Neural progenitor cell (in vitro differentiated cells): ENCODE data around the gene KDM4B. TPM values are rescaled to one million over a fixed set of nuclear protein-coding genes. Genes with fewer than 3 reads are reported as not detected.
A peak's percentile ranks its signal among the peaks of the same experiment; 100 is the strongest.

Experiments
- DNase-seq: peaks from one replicate; pipeline ENCODE4 v3.0.0-alpha.2; 2016; ENCODE audit warnings: low spot score
- H2AFZ ChIP-seq: fragments of 200-600 bp; sonication (generic); replicated peaks from 2 replicates; pipeline ENCODE4 v1.6.1; 2016; ENCODE audit warnings: antibody characterized with exemption
- H3F3A ChIP-seq: fragments of 200-600 bp; sonication (generic); 2 replicates; pipeline ENCODE4 v1.6.1; 2016; ENCODE audit warnings: antibody characterized with exemption, low read depth
- H3K27ac ChIP-seq: fragments of 200-600 bp; sonication (generic); 2 replicates; pipeline ENCODE4 v1.5.1; 2016; ENCODE audit warnings: mild to moderate bottlenecking
- H3K27me3 ChIP-seq: fragments of 200-600 bp; sonication (generic); 2 replicates; pipeline ENCODE4 v1.6.1; 2016; ENCODE audit warnings: mild to moderate bottlenecking, moderate library complexity
- H3K36me3 ChIP-seq: fragments of 200-600 bp; sonication (generic); 2 replicates; pipeline ENCODE4 v1.5.1; 2016
- H3K4me1 ChIP-seq: fragments of 200-600 bp; sonication (generic); 2 replicates; pipeline ENCODE4 v1.6.1; 2016; ENCODE audit warnings: mixed run types
- H3K4me2 ChIP-seq: fragments of 200-600 bp; sonication (generic); 2 replicates; pipeline ENCODE4 v1.6.1; 2016
- H3K4me3 ChIP-seq: fragments of 200-600 bp; sonication (generic); 2 replicates; pipeline ENCODE4 v1.5.1; 2016
- H3K79me2 ChIP-seq: fragments of 200-600 bp; sonication (generic); 2 replicates; pipeline ENCODE4 v1.6.1; 2016; ENCODE audit warnings: low read depth
- H3K9ac ChIP-seq: fragments of 200-600 bp; sonication (generic); 2 replicates; pipeline ENCODE4 v1.6.1; 2016
- H3K9me3 ChIP-seq: fragments of 200-600 bp; sonication (generic); 2 replicates; pipeline ENCODE4 v1.5.1; 2016; ENCODE audit warnings: low read depth
- H4K20me1 ChIP-seq: fragments of 200-600 bp; sonication (generic); 2 replicates; pipeline ENCODE4 v1.6.1; 2016; ENCODE audit warnings: low read depth
- H3K27ac Mint-ChIP-seq: 3 replicates; pipeline ENCODE4 v1.8.0; 2021; ENCODE audit warnings: mixed read lengths
- H3K27me3 Mint-ChIP-seq: 2 replicates; pipeline ENCODE4 v1.8.0; 2022; ENCODE audit warnings: low read depth, mild to moderate bottlenecking, inconsistent platforms, moderate library complexity, mixed read lengths; ENCODE audit not compliant: insufficient read depth
- H3K36me3 Mint-ChIP-seq: 3 replicates; pipeline ENCODE4 v1.8.0; 2021; ENCODE audit warnings: mixed read lengths
- H3K4me1 Mint-ChIP-seq: 3 replicates; pipeline ENCODE4 v1.8.0; 2021; ENCODE audit warnings: mixed read lengths
- H3K4me3 Mint-ChIP-seq: 3 replicates; pipeline ENCODE4 v1.8.0; 2021; ENCODE audit warnings: mild to moderate bottlenecking, moderate library complexity, mixed read lengths
- H3K9me3 Mint-ChIP-seq: 3 replicates; pipeline ENCODE4 v1.8.0; 2020; ENCODE audit warnings: mixed read lengths
- EZH2 ChIP-seq: fragments of 200-600 bp; sonication (generic); IDR thresholded peaks from 2 replicates; pipeline ENCODE4 v1.6.1; 2017; ENCODE audit warnings: antibody characterized with exemption, mild to moderate bottlenecking, moderate library complexity
- EZH2phosphoT487 ChIP-seq: fragments of 200-600 bp; sonication (generic); IDR thresholded peaks from 2 replicates; pipeline ENCODE4 v1.6.1; 2017; ENCODE audit warnings: antibody characterized with exemption
- total RNA-seq: library from RNA; depleted of rRNA; stranded (reverse); fragments of >200 nt; gene quantifications from 2 replicates; pipeline ENCODE4 v1.2.3, GENCODE V29; 2015; ENCODE audit warnings: low replicate concordance
- TF ChIP-seq, protein P1 (sequence below): fragments of 200-600 bp; sonication (generic); IDR thresholded peaks from 2 replicates; pipeline ENCODE4 v1.5.1; 2017; ENCODE audit warnings: antibody characterized with exemption, mild to moderate bottlenecking

Gene KDM4B
- total RNA-seq, 1 donor from 2014 or later: 16.0 TPM

DNA sequence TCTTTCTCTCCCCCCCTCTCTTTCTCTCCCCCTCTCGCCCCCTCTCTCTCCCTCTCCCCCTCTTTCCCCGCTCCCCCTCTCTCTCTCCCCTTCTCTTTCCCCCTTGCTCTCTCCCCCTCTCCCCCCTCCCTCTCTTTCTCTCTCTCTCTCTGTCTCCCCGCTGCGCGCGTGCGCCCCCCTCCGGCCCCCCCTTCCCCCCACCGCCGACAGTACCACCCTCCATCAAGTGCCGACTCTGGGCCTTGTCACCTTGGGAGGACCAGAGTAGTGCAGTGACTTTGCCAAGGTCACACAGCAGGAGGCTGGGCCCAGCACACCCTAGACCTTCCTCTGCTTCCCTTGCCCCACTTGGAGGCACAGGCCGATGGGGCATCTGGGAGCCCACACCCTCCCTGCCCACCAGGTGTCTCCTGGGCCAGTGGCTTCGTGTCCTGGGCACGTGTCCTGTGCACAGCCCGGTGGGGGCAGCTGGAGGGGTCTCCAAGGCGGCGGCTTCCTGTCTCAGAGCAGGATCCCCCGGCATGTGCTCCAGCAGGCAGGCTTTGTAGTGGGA, 121.6 kb downstream of the KDM4B start:
- H3K27me3 Mint-ChIP-seq: peaks cover 11% of the 10 kb centered on the region
- TF ChIP-seq, protein P1, sequence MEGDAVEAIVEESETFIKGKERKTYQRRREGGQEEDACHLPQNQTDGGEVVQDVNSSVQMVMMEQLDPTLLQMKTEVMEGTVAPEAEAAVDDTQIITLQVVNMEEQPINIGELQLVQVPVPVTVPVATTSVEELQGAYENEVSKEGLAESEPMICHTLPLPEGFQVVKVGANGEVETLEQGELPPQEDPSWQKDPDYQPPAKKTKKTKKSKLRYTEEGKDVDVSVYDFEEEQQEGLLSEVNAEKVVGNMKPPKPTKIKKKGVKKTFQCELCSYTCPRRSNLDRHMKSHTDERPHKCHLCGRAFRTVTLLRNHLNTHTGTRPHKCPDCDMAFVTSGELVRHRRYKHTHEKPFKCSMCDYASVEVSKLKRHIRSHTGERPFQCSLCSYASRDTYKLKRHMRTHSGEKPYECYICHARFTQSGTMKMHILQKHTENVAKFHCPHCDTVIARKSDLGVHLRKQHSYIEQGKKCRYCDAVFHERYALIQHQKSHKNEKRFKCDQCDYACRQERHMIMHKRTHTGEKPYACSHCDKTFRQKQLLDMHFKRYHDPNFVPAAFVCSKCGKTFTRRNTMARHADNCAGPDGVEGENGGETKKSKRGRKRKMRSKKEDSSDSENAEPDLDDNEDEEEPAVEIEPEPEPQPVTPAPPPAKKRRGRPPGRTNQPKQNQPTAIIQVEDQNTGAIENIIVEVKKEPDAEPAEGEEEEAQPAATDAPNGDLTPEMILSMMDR: peak; percentile 6
- no peak for TF ChIP-seq EZH2phosphoT487
- TF ChIP-seq EZH2: no peak
- Histone ChIP-seq H3K36me3 (no peaks in the 10 kb centered on the region), H3F3A (peaks cover 23% of the 10 kb centered on the region), H3K4me2 (peak overlapping the region; percentile 42), H3K27me3 (no peaks in the 10 kb centered on the region), H3K9ac (no peak overlapping the region), H3K9me3 (no peaks in the 10 kb centered on the region), H3K4me3 (no peak overlapping the region), H3K4me1 (peaks cover 46% of the 10 kb centered on the region), H2AFZ (no peak overlapping the region), H3K79me2 (no peaks in the 10 kb centered on the region), H4K20me1 (peaks cover 66% of the 10 kb centered on the region), H3K27ac (peak overlapping the region; percentile 84)
- H3K27ac Mint-ChIP-seq: peak overlapping the region; percentile 95
- no peak overlapping the region for H3K4me3 Mint-ChIP-seq
- peaks cover 67% of the 10 kb centered on the region for H3K4me1 Mint-ChIP-seq
- H3K36me3 Mint-ChIP-seq: peaks cover 9% of the 10 kb centered on the region
- H3K9me3 Mint-ChIP-seq: no peaks in the 10 kb centered on the region
- no peak for DNase-seq

DNA sequence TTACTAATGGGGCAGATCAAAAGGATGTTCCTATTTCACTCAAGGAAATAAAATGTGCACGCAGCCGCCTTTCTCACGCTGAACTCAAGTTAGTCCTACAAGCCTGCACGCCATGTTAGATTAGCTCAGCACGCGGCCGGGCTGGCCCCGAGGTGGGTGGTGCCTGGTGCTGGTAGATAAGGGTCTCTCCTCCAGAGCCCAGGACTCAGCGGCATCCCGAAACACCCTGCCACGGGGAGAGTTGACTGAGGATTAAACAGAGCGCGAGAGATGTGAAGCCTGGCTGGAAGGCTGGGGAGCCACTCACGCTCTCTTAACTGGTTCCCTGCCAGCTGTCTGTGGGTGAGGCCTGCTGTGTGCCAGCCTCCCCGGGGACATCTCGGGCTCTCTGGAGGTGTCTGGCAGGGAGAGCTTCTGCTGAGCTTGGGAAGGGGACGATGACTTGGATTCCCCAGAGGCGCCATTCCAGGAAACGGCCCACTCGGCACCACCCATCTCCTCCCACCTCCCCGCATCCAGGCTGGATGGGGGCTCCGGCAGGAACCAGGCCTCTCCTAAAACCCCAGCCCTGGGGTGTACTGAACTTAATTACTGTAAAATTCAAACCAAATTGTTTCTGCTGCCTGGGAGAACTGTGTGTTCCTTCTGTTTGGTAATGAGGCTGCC, 122.2 kb downstream of the KDM4B start:
- Histone ChIP-seq H3F3A (peaks cover 16% of the 10 kb centered on the region), H2AFZ (no peak overlapping the region), H3K4me2 (peak overlapping the region; percentile 42), H3K27me3 (no peaks in the 10 kb centered on the region), H3K4me1 (peaks cover 45% of the 10 kb centered on the region), H3K27ac (peak overlapping the region; percentile 84), H3K4me3 (no peak overlapping the region), H3K79me2 (no peaks in the 10 kb centered on the region), H3K36me3 (no peaks in the 10 kb centered on the region), H4K20me1 (peaks cover 61% of the 10 kb centered on the region), H3K9ac (no peak overlapping the region), H3K9me3 (no peaks in the 10 kb centered on the region)
- TF ChIP-seq EZH2phosphoT487 (no peak), EZH2 (no peak)
- TF ChIP-seq, protein P1: no peak
- peak; percentile 73 for DNase-seq
- Mint-ChIP-seq H3K4me1 (peaks cover 66% of the 10 kb centered on the region), H3K27ac (peak overlapping the region; percentile 95), H3K4me3 (peak overlapping the region; percentile 53), H3K27me3 (peaks cover 11% of the 10 kb centered on the region), H3K36me3 (peaks cover 11% of the 10 kb centered on the region), H3K9me3 (peaks cover 2% of the 10 kb centered on the region)

DNA sequence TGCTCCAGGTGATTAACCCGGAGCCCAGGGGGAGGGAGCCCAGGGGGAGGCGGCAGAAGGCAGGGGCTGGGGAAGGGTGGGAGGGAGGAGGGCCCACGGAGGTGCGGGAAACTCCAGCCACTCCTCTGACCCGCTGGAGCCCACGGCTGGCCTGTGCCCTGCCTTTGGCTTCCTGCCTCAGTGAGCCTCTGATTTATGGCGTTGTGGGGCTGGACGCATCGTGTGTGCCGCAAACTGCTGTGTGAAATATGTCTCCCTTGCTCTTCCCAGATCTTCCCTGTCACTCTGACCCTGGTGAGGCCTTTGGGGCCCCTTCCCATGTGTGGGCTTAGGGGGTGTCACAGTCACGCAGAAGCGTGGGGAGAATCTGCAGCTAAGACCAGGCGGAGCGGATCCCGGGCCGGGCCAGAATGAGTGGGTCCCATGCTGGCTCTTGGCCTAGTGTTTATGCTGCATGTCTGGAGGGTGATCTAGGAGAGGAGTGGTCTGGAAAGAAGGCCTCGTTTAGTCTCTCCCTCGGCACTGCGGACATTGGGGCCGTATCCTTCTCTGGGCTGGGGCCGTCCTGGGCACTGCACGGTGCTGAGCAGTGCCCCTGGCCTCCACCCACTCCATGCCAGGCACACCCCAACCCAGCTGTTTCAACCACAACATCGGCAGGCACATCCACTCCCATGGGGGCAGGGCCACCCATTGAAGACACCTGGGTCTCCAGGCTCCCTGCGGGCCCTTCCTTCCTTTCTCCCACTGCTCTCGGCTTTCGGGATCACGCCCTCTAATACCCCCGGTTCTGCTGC, 123.0 kb downstream of the KDM4B start:
- Mint-ChIP-seq H3K4me3 (peak overlapping the region; percentile 27), H3K4me1 (peaks cover 66% of the 10 kb centered on the region), H3K9me3 (peaks cover 3% of the 10 kb centered on the region), H3K36me3 (peaks cover 12% of the 10 kb centered on the region), H3K27ac (peak overlapping the region; percentile 95), H3K27me3 (peaks cover 11% of the 10 kb centered on the region)
- Histone ChIP-seq H3F3A (peaks cover 14% of the 10 kb centered on the region), H2AFZ (no peak overlapping the region), H3K4me1 (peaks cover 41% of the 10 kb centered on the region), H4K20me1 (peaks cover 54% of the 10 kb centered on the region), H3K4me3 (no peak overlapping the region), H3K27me3 (no peaks in the 10 kb centered on the region), H3K4me2 (peak overlapping the region; percentile 42), H3K9ac (no peak overlapping the region), H3K9me3 (no peaks in the 10 kb centered on the region), H3K79me2 (no peaks in the 10 kb centered on the region), H3K36me3 (no peaks in the 10 kb centered on the region), H3K27ac (peak overlapping the region; percentile 84)
- TF ChIP-seq EZH2phosphoT487: no peak
- DNase-seq: no peak
